HG03025 (cell line): ENCODE data around the gene APC2.
"Not testable (repeated sequence)": the region's sequence is repeated elsewhere in the genome, so short reads cannot be mapped to it uniquely, and the experiment has no call there.

Experiments
- ATAC-seq: cut with Tn5 transposase; IDR thresholded peaks from one replicate; pipeline ENCODE4 v1.9.1; 2021; ENCODE audit warnings: mild to moderate bottlenecking, moderate library complexity; ENCODE audit not compliant: unreplicated experiment, low FRiP score

Gene APC2

DNA sequence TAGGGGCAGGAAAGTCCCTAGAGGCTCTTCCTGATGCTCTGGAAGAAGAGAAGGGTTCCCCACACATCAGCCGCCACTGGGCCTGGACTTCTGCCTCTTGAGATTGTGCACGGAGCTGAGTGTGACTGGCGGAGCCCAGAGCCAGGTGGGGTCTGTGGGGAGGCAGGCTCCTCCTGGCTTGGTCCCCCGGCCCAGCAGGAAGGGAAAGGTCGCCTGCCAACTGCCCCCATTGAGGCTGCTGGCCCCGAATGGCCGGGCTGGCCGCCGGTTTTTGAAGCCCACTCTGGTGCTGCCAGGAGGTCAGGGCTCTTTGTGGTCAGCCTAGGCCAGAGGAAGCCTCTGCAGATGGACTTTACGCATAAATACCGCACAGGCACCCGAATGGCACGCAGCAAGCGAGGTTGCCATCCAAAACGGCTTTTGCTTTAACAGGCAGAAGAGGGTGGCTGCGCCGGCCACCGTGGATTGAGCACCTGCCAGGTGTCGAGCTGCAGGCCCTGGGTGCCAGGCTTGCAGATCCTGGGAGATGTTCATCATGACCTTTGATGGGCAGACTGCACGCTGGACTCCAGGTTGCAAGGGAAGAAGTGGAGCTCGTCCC is 37.5 kb upstream of the APC2 start:
- no peak for ATAC-seq

DNA sequence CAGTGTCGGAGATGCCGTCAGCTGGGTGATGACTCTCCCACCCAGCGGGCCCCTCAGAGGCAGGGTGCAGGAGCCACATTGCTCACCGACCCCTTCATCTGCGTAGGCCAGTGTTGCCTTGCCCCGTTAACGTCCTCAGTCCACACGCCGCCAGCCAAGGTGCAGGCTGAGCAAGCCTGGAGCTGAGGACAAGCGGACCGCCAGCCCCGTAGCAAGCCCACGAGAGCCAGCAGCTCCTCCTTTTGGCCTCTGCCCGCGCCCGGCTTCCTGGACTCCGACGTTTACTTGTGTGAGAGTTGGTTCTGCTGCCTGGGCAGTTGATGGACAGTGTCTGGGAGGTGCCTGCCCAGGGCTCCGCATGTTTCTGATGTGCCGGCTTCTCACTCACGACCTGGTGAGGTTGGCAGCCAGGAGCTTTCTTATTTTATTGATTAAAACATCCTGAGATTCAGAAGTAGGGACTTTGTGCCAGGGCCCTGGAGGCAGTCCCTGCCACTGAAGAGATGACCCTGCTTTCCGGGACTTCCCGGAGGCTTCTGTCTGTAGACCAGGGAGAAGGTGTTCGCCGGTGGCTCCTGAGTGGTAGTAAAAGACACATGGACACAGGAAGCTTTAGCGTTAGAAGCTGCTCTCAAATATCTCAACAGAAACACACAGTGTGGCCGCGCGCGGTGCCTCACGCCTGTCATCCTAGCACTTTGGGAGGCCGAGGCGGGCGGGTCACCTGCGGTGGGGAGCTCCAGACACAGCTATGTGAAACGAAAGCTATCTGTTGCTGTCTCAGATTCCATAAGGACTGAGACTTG is 36.7 kb upstream of the APC2 start:
- no peak for ATAC-seq

DNA sequence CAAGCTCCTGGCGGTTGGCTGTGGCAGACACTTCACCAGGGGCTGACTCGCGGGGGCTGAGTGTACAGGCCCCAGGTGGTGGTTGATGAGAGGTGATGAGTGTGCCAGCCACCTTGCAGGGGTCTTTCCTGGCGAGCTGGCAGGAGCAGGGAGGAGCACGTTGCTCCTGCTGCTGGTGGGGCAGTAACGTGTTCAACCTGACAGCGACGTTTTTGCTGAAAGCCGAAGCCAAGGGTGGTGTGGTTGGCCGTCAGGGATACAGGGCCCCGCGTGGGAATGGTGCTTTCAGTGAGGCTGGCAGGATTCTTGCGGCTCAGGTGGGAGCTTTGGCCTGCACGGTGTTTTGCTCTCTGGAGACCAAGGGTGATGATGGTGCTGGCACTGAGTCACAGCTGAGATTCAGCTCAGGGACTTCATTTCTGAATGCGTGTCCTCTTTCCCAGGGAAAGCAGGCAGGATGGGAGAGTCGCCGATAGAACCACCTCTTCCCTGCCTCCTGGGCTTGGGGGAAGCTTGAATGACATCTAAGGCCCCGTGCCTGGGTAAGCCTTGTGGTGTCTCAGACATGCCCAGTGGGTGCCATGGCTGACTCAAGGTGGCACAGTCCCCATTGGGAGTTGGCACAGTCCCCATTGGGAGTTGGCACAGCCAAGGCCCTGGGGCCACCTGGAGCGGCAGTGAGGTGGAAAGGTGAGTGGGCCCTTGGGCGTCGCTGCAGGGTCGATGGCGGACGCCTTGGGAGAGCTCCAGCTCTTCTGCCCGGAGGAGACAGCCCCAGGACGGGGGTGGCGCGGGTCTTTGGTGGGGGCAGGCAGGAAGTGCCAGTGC is 33.7 kb upstream of the APC2 start:
- no peak for ATAC-seq

DNA sequence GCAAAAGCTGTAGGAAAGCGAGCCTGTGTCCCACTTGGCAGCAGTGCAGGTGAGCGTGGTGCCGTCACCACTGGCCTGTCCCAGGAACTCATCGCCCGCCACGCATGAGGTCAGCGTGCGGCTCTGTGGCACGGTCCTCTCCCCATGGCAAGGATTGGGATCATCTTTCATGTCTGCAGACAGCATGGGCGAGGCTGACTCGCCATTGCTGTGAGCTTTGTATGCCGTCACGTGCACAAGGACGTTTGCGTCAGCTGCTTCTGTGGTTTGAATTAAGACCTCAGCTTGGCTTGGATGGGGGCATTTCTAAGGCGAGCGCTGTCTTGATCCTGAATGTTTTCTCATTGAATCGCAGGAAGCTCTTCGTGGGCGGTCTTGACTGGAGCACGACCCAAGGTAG is 32.8 kb upstream of the APC2 start:
- no peak for ATAC-seq

DNA sequence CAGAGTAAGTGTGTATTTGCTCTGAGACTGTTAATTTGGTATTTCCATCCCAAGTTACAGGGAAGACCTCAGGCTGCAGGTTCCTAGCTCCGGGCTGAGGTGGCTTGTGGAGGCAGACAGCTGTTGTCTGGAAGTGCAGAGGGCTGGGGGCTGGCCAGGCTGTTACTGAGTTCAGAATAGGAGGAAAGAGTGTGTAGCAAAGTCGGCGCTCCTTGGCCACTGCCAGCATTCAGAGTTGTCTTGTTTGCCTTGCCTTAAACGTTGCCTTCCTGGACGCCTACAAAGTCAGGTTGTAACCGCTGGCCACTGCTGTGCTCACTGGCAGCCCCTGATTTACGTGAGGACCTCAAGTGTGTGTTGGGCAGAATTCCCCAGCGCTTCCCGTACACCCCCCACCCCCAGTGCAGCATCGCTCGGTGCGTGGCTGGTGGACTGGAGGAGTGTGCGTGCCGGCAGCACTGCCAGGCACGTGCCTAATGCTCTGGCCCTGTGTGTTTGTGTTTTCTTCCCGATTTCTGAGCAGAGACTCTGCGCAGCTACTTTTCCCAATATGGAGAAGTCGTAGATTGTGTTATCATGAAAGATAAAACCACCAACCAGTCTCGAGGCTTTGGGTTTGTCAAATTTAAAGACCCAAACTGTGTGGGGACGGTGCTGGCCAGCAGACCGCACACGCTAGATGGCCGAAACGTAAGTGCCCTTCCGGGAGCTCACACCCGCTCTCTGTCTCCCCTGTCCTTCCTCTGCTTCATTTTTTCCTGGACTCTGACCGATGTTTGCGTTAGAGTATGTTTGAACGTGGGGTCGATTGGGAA is 32.0 kb upstream of the APC2 start:
- ATAC-seq: no peak

DNA sequence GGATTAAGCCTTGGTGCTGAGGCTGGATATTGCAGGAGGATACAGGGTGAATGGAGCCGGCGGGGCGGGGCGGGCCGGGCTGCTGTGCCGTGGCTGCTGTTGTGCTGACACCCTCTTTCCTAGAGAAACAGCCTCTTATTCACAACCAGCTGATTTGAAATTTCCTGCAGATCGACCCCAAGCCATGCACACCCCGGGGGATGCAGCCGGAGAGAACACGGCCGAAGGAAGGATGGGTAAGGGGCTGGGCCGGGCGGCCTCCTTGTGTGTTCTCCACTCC is 31.5 kb upstream of the APC2 start:
- ATAC-seq: no peak

DNA sequence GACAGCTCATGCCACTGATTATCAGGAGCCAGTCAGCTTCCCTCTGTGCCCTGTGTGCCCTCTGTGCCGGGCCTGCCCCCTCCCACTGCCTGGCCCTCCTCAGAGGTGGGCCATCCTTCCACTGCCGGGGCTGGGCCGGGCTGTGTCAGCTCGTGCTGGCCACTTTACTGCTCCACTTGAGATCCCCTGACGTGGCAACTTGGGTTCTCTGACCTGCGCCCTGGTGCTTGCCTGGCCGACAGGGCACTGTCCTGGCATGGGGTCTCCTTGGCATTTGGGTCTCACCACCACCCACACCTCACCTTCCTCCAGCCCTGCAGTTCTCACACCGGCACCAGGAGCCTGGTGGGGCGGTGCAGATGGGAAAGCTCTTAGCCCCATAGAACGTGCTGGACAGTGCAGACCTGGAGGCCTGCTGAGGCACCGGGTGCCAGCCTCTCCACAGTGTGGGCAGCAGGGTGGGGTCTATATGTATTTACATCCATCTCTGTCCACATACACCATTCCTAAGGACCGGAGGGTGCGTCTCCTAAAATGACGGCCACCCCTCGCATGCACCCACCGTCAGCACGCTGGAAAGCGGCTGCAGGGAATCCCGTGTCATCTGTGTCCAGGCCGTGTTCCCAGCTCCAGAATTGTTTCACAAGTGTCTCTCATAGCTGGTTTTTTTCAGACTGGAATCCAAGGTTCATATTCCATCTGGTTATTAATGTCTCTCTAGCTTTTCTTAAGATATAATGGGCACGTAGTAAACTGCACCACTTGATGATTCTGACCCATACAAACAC is 30.8 kb upstream of the APC2 start:
- ATAC-seq: no peak

DNA sequence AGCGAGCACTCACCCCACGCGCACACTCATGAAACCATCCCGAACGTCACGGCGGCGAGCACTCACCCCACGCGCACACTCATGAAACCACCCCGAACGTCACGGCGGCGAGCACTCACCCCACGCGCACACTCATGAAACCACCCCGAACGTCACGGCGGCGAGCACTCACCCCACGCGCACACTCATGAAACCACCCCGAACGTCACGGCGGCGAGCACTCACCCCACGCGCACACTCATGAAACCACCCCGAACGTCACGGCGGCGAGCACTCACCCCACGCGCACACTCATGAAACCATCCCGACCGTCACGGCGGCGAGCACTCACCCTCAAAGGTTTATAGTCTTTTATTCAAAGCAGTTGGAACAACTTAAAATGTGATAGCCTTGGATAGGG is 29.8 kb upstream of the APC2 start:
- ATAC-seq: not testable (repeated sequence)

DNA sequence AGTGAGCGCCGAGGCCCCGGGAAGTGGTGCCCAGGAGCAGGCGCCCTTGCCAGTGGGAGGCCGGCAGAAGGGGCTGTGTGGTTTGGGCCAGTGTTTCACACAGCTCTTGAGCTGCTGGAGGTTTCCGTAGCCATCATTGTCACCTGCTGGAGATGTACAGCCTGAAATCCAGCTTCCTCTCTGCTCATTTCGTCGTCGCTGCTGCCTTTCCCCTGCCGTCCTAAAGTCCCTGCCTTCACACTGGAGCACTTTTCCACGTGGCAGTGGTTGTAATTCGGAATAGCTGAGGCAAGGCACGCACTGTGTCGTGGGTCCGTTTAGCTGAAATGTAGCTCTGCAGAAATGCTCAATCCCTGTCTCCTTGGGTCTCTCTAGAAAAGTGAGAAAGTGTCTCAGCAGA is 29.3 kb upstream of the APC2 start:
- ATAC-seq: no peak

DNA sequence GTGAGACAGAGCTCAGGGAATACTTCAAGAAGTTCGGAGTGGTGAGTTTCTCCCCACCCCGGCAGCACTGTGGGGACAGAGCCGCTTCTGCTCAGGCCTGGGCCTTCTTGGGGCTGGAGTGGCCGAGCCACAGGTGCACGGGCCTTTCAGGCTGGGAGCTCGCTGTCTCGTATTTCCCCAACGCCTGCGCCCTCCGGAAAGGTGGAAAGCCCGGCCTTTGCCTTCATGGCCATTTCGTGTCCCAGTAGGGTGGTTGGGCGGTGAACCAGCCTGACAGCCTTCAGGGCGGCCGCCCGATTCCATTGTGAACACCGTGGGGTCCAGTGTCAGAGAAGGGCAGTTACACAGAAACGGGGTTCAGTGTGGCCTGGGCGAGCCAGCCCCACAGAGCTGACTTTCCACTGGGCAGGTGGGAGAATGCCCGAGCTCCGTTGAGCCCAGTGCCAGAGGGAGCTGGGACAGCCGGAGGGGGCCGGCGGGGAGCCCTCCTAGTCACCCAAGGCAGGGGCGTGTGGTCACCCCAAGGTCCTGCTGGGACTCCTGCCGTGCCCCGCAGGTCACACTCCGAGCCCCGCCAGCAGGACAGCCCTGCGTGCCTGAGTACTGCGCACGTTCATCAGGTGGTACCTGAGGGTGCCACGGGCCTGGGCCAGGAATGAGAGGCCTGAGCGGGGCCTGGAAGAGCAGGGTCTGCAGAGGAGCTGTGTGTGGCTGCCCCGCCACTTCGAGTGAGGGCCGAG is 28.5 kb upstream of the APC2 start:
- no peak for ATAC-seq

DNA sequence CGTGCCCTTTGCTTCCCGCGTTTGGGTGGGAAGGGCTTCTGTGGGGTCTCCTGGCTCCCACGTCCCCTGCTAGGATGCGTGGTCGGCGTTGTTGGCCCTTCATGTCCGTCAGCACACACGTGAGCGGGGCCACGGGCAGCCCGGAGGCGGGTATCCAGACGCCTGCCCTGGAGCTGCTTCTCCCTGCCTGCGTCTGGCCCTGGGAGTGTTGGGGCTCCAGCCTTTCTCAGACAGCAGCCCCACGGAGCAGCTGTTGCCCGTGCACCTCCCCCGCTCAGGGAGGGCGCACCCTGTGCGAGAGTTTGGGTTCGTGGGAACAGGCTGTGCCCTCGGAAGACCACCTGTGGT is 28.0 kb upstream of the APC2 start:
- no peak for ATAC-seq

DNA sequence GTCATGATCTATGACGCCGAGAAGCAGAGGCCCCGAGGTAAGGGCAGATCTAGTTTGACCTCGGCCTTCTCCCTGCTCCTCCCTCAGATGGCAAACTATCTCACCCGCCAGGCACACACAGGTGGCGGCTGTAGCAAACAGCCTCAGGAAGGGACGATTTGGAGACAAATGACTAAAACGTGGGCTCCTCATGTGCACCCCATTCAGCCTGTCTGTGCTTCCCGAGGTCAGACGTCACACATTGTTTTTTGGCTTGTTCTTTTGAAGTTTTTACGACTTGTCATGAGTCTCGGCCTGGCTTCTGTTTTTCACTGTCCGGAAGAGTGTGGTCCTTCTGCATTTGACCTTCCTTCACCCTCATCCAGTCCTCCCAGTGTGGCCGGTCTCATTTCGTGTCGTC is 27.6 kb upstream of the APC2 start:
- ATAC-seq: no peak

DNA sequence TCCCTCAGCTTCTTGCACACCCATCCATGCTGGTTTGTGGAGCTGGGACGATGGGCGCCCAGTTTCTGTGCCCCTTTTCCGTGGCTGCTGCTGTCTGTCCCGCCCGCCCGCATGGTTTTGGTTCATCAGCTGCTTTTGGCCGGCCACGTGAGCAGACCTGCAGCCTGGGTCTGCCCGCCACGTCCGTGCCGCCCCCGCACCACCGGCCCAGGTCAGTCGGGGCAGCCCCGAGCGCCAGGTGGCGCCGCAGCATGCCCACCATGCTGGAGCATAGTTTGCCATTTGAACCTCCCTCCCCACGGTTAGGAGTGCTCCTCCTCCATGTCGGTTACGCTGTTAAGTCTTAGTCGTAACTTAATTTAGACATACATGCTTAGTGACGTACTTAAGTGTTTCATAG is 27.0 kb upstream of the APC2 start:
- ATAC-seq: no peak

DNA sequence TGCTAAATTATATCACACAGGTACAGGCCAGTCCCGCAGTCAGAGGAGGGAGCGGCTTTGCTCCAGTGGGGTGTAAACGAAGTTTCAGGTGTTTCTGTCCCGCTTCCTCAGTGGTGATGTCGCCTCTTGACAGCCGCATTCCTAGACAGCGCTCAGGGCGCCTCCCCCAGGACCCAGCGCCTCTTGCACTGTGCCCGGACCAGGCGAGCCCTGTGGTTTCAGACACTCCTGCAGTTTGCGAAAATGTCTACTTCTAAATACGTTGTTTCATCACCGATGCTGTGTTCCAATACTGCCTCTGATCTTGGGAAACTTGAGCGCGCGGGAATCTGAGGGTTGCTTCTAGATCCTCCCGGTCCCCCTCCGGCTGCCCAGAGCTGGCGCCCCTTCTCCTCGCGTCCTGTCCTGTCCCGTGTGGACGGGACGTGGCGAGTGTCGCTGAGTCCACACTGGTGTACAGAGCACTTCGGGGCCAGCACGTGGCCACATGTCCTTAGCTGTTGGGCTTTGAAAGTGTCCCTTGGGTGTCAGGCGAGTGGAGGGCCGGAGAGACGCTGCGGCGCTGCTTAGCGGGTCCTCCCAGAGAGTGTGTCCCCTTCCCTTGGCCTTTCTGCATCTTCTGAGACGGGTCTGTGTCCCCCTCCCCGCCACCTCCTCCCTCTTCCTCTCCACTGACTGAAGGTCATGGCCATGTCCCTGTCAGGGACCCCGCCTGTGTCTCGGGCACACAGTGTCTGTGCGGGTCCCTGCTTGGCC is 26.3 kb upstream of the APC2 start:
- ATAC-seq: no peak

DNA sequence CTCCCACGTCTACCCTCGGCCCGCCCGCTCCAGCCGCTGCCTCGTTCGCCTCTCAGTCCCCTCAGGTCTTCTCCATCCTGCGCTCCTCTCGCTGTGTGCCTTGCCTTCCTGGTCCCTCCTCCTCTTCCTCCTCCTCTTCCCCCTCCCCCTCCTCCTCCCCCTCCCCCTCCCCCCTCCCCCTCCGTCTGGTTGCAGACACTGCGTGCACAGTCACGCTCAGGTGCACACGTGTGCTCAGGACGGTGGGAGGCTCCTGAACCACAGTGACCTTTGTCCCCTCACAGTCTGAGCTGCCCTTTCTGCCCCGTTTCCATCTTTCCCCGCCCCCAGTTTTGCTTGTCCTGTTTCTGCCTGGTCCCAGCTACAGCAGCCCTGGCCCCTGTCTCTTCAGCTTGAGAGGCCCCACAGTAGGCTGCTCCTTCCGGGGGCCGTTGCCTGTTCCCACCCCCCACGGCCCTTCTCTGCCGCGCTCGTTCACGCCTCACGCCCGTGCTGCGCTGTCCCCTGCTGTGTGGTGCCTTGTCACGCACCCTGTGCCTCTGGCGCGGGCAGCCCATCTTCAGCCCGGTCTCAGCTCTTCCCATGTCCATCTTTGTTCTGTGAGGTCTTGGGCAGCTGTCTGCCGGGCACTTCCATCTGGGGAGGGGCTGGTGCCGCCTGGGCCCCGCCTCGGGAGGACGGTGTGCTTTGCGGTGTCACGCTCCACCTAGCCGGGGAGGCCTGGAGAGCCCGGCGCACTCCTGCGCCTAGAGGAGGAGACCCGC is 25.5 kb upstream of the APC2 start:
- ATAC-seq: no peak

DNA sequence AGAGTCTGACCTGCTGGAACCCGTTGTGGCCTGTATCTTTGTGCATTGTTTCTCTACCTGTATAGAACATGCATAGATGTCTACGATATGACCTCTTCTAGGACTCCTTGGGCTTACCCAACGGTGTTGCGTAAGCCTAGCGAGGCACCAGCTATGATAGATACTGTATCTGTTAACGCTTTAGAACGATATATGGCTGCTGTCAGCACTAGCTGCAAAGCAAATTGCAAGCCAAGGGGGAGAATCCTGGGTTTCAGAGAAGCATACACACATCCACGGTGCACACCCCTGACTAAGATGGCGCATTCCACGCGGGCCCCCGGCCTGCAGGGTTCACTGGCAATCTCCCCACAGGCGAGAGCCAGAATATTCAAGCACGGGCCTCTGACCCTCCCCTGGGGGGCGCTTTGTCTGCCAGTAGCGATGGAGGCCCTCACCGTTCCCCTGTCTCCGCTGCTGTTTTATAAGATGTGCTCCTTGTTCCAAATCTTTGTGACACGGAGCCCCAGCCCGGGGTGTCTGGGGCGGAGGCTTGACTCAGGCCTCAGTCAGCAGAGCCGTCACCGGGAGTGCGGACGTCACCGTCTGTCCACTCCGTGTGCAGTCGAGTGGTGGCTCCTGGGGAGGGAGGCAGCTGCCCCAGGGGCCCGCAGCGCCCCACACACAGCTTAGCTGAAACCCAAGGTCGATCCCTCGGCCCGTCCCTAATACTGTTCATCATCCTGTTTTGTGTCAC is 24.7 kb upstream of the APC2 start:
- no peak for ATAC-seq

DNA sequence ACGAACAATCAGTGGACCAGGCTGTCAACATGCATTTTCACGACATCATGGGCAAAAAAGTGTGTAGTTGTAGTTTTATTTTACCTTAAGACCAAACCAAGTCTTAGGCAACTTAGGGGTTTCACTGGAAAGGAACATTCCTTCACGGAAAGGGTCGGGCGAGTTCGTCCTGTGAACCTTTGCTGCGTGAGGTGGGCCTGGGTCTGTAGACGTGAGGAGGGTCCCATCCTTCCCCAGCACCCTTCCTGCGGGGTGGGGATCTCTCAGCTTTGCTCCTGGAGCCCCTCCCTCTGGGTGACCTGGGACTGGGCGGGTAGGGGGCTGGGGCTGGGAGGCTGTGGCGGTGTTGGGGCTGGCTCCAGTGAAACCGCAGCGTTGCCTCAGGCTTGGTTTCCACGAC is 24.0 kb upstream of the APC2 start:
- no peak for ATAC-seq

DNA sequence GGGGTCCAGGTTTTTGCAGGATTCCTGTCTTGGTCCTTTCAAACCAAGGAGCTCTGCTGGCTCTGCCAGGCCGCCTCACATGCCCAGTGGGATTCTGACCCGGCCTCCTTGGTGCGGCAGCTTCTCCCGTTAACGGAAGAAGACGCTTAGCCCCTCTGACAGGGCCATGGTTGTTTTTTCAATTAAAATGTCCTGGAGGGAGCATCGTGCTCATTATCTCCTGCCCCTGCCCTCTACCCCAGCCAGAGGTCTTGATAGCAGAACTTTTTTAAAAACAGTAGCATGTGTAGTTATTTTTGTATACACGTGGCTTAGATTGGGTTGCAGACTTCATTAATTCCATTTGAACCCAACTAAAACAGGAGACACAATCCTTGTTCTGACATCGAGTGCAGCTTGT is 23.2 kb upstream of the APC2 start:
- ATAC-seq: no peak
